ENCODE data around the gene PTPRN2. TPM values are rescaled to one million over a fixed set of nuclear protein-coding genes. Genes with fewer than 3 reads are reported as not detected.

The PTPRN2 gene
- total RNA-seq, 1 experiment from 2014 or later: 0.11 TPM

DNA sequence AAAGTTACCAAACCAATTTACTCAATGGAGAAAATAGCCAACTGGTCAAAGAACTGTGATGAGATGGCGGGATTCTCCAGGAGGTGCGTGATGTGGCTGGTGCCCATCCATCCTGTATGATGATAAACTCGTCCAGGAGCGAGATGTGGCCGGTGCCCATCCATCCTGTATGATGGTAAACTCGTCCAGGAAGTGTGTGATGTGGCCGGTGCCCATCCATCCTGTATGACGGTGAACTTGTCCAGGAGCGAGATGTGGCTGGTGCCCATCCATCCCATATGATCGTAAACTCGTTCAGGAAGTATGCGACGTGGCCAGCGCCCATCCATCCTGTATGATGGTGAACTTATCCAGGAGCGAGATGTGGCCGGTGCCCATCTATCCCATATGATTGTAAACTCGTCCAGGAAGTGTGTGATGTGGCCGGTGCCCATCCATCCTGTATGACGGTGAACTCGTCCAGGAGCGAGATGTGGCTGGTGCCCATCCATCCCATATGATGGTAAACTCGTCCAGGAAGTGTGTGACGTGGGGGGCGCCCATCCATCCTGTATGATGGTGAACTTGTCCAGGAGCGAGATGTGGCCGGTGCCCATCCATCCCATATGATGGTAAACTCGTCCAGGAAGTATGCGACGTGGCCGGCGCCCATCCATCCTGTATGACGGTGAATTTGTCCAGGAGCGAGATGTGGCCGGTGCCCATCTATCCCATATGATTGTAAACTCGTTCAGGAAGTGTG is 754.6 kb downstream of the PTPRN2 start:
- CTCF ChIA-PET: no interaction called here

DNA sequence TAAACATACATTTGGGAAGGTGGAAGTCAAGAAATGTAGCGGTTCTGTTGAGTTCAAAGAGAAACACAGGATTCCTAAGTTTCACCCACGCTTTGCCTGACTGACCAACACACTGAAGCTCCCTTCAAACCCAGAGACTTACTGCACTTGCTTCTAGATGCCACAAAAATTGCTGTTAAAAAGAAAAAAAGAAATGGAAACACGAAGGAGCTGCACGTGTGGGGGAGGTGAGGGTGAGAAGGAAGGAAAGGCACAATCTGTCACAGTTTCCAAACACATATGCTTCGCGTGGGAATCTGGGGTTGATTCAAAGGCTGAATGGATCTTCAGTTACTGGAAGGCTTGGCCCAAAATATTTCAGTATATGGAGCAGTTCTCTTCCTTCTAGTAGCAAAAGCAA is 755.2 kb downstream of the PTPRN2 start:
- TF ChIP-seq EZH2 (IDR thresholded peaks at IDR 0.05; ENCODE audit: borderline replicate concordance, low read depth, low read length, poor library complexity, severe bottlenecking): no peak
- TF ChIP-seq, protein P1, sequence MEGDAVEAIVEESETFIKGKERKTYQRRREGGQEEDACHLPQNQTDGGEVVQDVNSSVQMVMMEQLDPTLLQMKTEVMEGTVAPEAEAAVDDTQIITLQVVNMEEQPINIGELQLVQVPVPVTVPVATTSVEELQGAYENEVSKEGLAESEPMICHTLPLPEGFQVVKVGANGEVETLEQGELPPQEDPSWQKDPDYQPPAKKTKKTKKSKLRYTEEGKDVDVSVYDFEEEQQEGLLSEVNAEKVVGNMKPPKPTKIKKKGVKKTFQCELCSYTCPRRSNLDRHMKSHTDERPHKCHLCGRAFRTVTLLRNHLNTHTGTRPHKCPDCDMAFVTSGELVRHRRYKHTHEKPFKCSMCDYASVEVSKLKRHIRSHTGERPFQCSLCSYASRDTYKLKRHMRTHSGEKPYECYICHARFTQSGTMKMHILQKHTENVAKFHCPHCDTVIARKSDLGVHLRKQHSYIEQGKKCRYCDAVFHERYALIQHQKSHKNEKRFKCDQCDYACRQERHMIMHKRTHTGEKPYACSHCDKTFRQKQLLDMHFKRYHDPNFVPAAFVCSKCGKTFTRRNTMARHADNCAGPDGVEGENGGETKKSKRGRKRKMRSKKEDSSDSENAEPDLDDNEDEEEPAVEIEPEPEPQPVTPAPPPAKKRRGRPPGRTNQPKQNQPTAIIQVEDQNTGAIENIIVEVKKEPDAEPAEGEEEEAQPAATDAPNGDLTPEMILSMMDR (conservative IDR thresholded peaks at IDR 0.05; ENCODE audit: low read depth, low read length): no peak
- no peak for DNase-seq (ENCODE audit: low spot score)
- H3K9me3 ChIP-seq (ENCODE audit: low read depth, low read length, poor library complexity, severe bottlenecking): no peaks in the 10 kb centered on the region
- H3K4me3 ChIP-seq (ENCODE audit: low read depth, low read length, poor library complexity, severe bottlenecking): no peak overlapping the region
- no peaks in the 10 kb centered on the region for H3K4me1 ChIP-seq (ENCODE audit: insufficient read depth, low read length, poor library complexity, severe bottlenecking)
- no peak overlapping the region for H3K27ac ChIP-seq (ENCODE audit: low read depth, low read length, poor library complexity, severe bottlenecking)
- ChIA-PET CTCF (no interaction called here), POLR2A (ENCODE audit: low non-redundant PET) (no interaction called here)
- no peaks in the 10 kb centered on the region for H3K36me3 ChIP-seq (ENCODE audit: insufficient read depth, low read length, poor library complexity, severe bottlenecking)
- H3K27me3 ChIP-seq (replicated peaks; ENCODE audit: insufficient read depth, low read depth, low read length, poor library complexity): peaks cover 7% of the 10 kb centered on the region
- intact Hi-C loops (cut with micrococcal nuclease; ENCODE audit: unreplicated experiment): no loop called here
- no TSS peak for BruUV-seq (replicated peaks)

More for the DNA sequence above, 754.6 kb downstream of the PTPRN2 start:
- Histone ChIP-seq H3K36me3 (ENCODE audit: insufficient read depth, low read length, poor library complexity, severe bottlenecking) (no peaks in the 10 kb centered on the region), H3K27ac (ENCODE audit: low read depth, low read length, poor library complexity, severe bottlenecking) (no peak overlapping the region), H3K27me3 (replicated peaks; ENCODE audit: insufficient read depth, low read depth, low read length, poor library complexity) (peaks cover 7% of the 10 kb centered on the region), H3K9me3 (ENCODE audit: low read depth, low read length, poor library complexity, severe bottlenecking) (no peaks in the 10 kb centered on the region), H3K4me3 (ENCODE audit: low read depth, low read length, poor library complexity, severe bottlenecking) (no peak overlapping the region), H3K4me1 (ENCODE audit: insufficient read depth, low read length, poor library complexity, severe bottlenecking) (no peaks in the 10 kb centered on the region)
- TF ChIP-seq EZH2 (IDR thresholded peaks at IDR 0.05; ENCODE audit: borderline replicate concordance, low read depth, low read length, poor library complexity, severe bottlenecking): no peak
- TF ChIP-seq, protein P1 (conservative IDR thresholded peaks at IDR 0.05; ENCODE audit: low read depth, low read length): no peak
- no TSS peak for BruUV-seq (replicated peaks)
- intact Hi-C loops (cut with micrococcal nuclease; ENCODE audit: unreplicated experiment): no loop called here
- POLR2A ChIA-PET (ENCODE audit: low non-redundant PET): no interaction called here
- no peak for DNase-seq (ENCODE audit: low spot score)

DNA sequence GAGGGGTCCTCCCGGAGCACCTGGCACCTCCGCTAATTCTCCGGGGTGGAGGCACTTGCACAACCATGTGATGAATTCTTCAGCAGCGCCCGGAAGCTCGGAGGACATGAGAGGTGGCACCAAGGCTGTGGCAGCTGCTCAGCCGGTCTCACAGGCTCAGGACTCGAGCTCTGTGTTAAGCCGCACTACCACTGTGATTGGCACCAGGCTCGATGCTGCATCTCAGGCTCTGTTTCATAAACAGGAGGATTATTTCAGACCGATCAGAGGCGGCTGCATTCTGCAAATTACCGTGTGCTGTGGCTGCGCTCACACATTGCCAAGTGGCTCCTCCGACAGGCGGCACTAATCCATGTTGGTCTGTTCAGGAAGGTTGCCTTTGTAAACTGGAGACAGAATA is 755.6 kb downstream of the PTPRN2 start:
- CTCF ChIA-PET: no interaction called here
- Histone ChIP-seq H3K27ac (ENCODE audit: low read depth, low read length, poor library complexity, severe bottlenecking) (no peak overlapping the region), H3K9me3 (ENCODE audit: low read depth, low read length, poor library complexity, severe bottlenecking) (no peaks in the 10 kb centered on the region), H3K27me3 (replicated peaks; ENCODE audit: insufficient read depth, low read depth, low read length, poor library complexity) (peaks cover 7% of the 10 kb centered on the region), H3K36me3 (ENCODE audit: insufficient read depth, low read length, poor library complexity, severe bottlenecking) (no peaks in the 10 kb centered on the region), H3K4me1 (ENCODE audit: insufficient read depth, low read length, poor library complexity, severe bottlenecking) (no peaks in the 10 kb centered on the region), H3K4me3 (ENCODE audit: low read depth, low read length, poor library complexity, severe bottlenecking) (no peak overlapping the region)
- BruUV-seq (replicated peaks): no TSS peak
- intact Hi-C loops (cut with micrococcal nuclease; ENCODE audit: unreplicated experiment): no loop called here
- POLR2A ChIA-PET (ENCODE audit: low non-redundant PET): no interaction called here
- no peak for DNase-seq (ENCODE audit: low spot score)
- TF ChIP-seq, protein P1 (conservative IDR thresholded peaks at IDR 0.05; ENCODE audit: low read depth, low read length): no peak
- TF ChIP-seq EZH2 (IDR thresholded peaks at IDR 0.05; ENCODE audit: borderline replicate concordance, low read depth, low read length, poor library complexity, severe bottlenecking): no peak

All from A673 (cell line).